GM18498 (cell line): ENCODE results near the gene SPRY2.

Experiments
- ATAC-seq: cut with Tn5 transposase; IDR thresholded peaks from one replicate; pipeline ENCODE4 v1.9.1; 2021; ENCODE audit warnings: mild to moderate bottlenecking, moderate library complexity; ENCODE audit not compliant: unreplicated experiment

Gene SPRY2

DNA sequence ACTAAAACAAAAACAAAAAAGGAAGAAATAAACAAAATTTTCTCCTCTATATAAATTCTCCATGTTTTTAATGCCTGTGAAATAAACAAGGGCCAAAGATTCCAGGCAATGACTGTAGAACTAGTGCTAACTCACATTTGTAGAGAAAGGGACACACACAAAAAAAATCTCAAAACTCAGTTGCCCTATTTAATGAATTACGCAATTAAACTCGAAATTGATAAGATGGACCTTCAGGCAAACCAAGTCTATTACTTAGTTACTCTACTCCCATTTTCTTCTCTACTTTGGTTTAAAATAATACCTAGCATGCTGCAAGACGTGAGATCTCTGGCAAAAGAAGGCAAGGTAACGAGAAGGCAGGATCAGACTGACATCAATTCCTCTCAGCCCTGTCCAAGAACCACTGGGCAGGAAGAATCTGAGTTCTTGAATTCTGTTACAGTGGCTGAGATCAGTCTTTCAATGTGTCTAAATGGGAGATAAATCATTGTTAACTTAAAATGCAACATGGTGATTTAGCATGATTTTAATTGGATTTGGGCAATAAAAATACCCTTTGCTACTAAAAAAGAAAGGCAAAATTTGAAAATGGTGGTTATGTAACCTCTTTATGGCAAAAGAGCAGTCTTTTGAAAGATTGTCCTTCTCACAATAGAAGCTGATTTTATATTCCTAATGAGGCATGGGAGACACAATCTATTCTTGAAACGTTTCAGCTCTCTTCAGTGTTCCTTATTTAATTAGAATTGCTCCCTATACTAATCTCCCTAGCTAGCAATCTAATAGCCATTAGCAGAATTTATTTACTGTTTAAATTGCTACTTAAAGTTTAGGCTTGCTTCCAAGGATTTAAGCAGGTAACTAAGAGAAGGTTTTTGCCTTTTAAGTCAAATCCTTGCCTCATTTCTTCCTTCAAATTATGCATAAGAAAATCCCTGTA lies 25.9 kb downstream of the SPRY2 start:
- no peak for ATAC-seq

DNA sequence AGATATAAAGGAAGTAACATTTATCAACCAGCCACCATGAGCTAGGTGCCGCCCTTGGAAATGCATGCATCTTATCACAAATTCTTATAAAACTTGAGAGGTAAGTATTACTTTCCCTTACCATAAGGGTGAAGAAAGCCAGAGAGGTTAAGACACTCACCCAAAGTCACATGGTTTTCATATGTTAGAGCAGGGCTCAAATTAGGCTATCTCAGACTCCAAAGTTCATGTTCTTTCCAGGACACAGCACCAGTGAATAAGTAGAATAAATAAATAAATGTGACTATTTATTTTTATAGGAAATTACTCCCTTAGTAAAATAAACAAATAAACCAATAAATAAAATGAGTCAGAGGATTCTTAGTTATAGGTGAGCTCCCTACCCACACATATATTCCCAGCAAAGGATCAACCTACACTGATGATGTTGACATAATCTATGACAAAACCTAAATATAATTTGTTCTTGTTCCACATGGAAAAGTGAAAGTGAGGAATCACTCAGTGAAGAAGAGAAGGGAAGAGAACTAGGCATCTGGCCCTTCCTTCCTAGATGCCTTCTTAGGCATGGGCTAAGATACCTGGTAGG lies 27.2 kb downstream of the SPRY2 start:
- ATAC-seq: no peak

DNA sequence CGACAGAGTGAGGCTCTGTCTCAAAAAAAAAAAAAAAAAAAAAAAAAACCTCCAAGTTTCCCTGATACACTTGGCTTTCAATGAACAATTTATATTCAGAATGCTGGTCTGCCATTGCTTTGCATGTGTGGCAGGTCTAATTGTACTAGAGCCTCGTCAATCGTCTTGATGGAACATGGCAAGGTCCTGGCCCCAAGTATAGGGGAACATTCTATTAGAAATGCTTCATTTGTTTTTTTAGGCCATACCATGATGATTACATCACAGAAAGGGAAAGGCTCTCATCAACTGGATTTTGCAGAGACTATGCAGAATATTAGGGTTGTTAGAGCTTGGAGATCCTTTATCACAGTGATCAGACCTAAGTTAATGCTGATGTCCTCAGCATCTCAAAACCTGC lies 28.0 kb downstream of the SPRY2 start:
- ATAC-seq: no peak

DNA sequence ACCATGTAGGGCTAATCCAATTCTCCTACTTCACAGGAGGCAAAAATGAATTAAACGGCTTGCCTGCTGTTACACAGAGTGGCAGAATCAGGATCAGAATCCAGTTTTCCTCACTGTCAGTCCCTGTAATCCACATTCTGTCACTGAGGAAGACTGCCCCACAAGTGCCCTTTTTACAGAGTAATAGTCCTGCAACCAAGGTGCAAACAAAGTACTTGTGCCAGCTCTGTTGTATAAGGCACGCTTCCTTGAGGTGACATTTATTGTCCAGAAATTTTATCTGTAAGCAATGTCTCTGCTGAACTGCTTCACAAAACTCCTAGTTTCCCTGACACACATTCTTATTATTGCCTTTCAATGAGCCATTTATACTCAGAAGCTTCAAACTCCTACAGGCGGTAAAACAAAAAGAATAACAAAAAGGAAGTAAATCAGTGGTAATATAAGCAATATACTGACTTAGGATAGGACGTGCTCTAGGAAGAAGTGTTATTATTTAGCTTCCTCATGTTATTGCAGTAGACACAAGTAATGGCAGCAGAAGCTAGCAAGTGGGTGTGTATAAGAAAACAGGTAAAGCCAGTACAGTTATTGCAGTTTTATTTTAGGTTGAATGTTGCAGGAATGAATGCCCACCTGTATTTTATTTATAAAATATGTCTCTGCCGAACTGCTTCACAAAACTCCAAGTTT lies 28.8 kb downstream of the SPRY2 start:
- no peak for ATAC-seq

DNA sequence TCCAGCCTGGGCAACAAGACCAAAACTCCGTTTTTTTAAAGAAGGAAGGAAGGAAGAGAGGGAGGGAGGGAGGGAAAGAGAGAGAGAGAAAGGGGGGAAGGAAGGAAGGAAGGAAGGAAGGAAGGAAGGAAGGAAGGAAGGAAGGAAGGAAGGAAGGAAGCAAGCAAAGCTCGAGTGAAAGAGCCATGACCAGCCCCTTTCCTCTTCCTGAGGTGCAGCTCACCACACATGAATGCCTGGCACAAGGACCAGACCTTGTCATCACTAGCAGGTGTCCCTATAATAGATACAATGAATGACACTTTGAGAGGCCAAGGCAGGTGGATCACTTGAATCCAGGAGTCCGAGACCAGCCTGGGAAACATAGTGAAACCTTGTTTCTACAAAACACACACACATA lies 31.0 kb downstream of the SPRY2 start:
- ATAC-seq: no peak

DNA sequence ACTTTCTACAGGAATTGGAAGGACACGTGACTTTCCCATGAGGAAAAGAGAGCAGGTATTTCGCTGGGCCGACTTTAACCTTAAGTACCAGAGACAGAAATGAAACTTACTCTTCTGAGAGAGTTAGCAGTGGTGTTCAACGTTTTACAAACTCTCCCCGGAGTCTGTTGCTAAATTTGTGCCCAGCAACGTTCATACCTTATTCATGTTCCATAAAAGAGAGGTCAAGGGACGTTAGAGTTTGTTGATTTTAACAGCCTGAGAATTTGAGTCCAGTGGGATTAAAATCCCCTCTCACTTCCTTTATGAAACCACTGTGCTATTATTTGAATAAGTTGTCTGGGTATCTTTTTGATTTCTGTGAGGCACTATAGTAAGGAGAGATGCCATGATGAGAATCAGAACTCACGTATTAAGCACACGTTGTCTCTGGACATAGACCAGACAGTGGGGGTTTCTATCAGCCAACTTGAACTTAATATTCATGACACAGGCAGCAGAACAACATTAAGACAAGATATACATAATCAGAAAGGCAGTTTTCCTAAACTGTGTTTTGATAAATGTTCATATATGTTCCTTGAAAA lies 33.4 kb downstream of the SPRY2 start:
- ATAC-seq: no peak

DNA sequence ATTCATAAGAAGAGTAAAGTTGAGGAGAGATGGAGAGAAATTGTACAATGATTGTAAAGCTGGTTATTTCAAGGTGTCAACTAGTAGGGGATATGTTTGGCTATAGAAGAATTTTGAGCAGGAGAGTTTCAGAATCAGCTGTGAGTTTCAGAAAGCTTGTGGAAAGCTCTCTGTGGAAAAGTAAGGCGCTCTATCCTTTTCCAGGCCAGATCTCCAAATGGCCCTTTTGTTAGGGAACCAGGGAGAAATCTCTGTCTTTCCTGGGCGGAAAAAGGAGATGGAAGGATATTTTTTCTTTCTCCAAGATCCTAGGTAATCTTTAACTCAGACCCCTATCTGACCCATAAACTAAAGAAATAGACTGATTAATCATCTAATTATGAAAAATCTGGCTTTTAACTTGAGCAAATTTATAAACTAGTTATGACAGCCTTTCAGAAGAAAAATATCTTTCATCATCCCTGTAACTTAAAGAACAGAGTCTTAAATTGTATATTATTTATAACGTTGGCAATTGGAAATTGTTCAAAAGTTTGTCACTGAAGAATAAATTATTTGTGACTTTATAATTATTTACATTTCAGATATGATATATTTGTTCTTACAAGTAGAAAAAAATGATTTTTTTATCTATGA lies 34.5 kb downstream of the SPRY2 start:
- ATAC-seq: no peak

DNA sequence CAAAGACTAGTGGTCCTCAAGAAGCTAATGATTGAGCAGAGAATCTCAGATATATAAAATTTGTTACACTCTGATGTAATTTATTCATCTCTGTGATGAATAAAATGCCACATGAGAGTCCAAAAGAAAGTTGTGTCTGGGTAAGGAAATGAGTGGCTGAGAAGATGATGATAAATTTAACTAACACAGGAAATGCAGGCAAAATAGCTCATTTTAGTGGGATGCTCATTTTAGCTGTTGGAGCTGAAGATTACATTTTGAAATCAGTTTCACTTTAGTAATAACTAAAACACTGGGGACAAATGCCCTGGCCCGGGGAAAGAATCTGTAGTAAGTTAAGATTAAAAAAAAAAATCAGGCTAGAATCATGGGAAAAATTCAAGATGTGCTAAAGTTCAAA lies 35.2 kb downstream of the SPRY2 start:
- no peak for ATAC-seq

DNA sequence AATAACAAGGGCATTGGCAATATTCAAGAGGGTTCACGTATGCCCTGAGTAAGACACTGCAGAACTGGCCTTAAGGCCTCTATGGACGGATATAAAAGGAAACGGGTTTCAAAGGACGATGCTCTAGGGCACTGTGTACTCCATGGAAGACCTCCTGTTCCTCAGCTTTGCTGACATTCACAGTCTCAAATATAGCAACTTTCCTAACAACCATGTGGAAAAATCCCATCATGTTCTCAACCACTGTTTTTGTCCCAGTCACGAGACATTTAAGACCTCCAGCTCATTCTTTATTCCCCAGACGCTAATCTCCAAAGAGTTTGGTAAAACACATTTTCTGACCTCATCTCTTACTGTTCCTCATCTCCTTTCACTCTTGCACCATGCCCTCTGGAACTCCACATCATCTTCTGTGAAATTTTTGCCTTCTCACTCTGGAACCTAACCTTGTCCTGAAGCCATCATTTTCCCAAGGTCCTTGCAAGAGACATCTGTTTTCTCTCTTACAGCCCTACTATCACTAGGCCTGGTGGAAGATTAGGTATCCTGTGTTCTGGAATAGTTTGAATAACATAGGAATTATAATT lies 37.6 kb downstream of the SPRY2 start:
- no peak for ATAC-seq

DNA sequence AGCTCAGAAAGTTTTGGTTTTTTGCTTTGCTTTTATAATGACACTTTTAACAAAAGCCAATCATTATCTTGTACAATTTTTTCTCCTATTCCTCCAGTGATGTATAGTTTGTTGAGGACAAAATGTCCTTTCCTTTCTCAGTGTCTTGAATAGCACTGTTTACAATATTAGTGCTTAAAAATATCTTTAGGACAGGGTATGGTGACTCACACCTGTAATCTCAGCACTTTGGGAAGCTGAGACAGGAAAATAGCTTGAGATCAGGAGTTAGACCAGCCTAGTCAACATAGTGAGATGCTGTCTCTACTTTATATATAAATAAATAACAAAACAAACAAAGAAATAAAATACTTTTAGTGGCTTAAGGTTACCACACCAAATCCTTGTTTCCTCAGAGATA lies 41.9 kb downstream of the SPRY2 start:
- ATAC-seq: no peak

DNA sequence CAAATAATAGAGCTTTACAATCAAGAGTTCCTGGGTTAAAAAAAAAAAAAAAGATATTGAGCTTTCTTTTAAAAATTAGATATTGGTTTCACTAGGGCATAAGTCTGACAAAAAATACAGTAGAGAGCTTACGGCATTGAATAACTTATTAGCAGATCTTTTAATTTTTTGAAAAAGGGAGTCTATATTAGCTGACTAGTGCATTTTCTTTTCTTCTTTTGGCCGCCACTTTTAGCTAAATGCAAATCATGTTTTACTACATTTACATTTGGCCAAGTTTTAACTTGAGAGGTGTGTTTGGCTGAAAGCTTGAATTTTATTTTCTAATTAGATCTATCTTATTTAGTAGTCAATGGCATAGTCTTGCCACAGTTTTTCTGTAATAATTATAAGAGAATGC lies 43.4 kb downstream of the SPRY2 start:
- ATAC-seq: no peak

DNA sequence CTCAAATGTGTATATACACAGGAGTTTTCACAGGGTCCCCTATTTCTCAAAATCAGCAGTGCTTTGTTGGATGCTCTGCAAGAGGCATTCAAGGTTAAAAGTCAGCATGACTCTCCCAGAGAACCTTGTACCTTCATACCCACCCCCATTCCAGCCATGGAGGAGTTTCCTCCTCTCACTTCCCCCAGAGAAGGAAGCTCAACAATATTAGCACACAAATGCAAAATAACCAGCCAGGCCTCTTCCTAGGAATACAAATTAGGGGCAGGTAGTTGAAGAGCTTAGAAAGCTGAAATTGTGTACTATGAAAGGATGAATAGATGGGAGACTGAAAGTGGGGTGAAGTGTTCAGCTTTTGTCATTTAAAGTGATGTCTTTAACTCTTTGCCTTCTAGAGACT lies 43.8 kb downstream of the SPRY2 start:
- no peak for ATAC-seq

DNA sequence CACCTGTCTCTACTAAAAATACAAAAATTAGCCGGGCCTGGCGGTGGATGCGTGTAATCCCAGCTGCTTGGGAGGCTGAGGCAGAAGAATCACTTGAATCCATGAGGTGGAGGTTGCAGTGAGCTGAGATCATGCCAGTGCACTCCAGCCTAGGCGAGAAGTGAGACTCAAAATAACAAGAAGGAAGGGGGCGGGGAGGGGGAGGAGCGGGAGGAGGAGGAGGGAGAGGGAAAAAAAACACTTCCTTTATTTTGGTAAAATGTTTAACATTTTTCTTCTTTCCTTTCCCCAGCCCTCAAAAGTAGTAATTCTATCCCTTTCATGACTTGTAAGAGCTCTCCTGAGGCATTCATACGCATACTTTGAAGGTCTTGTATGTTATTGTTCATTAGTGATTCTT lies 44.3 kb downstream of the SPRY2 start:
- no peak for ATAC-seq

DNA sequence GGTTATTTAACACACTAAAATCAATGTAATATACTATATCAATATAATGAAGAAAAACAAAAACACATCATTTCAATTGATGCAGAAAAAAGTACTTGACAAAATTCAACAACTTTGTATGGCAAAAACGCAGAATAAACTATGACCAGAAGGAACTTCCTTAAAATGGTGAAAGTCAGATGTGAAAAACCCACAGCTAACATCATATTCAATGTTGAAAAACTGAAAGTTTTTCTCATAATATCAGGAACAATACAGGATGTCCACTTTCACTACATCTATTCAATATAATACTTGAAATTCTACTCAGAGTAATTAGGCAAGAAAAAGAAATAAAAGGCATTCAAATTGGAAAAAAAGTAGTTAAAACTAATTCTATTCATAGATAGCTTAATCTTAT lies 50.3 kb downstream of the SPRY2 start:
- no peak for ATAC-seq
